HUES48 (cell line): ENCODE measurements around the gene NFRKB.
"Not testable (repeated sequence)": the region's sequence is repeated elsewhere in the genome, so short reads cannot be mapped to it uniquely, and the experiment has no call there.

Experiments used
- H3K27ac ChIP-seq: one replicate; pipeline ENCODE4 v1.7.0; 2013; ENCODE audit warnings: low read depth, low read length, inconsistent platforms
- H3K27me3 ChIP-seq: 2 replicates; pipeline ENCODE4 v1.6.1; 2013; ENCODE audit warnings: mild to moderate bottlenecking, low read length; ENCODE audit not compliant: control insufficient read depth, insufficient read depth
- H3K36me3 ChIP-seq: 2 replicates; pipeline ENCODE4 v1.6.1; 2013; ENCODE audit warnings: low read length; ENCODE audit not compliant: control insufficient read depth, insufficient read depth
- H3K4me1 ChIP-seq: 2 replicates; pipeline ENCODE4 v1.6.1; 2013; ENCODE audit warnings: mild to moderate bottlenecking, low read length; ENCODE audit not compliant: control insufficient read depth, insufficient read depth
- H3K4me3 ChIP-seq: 2 replicates; pipeline ENCODE4 v1.5.1; 2013; ENCODE audit warnings: mild to moderate bottlenecking, low read depth, low read length
- H3K9ac ChIP-seq: 2 replicates; pipeline ENCODE4 v1.6.1; 2013; ENCODE audit warnings: mild to moderate bottlenecking, low read depth, low read length, moderate library complexity
- H3K9me3 ChIP-seq: 2 replicates; pipeline ENCODE4 v1.6.1; 2013; ENCODE audit warnings: low read length; ENCODE audit not compliant: control insufficient read depth, insufficient read depth

The NFRKB gene

GRCh38 chr11:129894278-129895125 lies 876 bp downstream of the NFRKB start:
- H3K27me3 ChIP-seq: no peaks in the 10 kb centered on the region
- H3K36me3 ChIP-seq: peaks cover 48% of the 10 kb centered on the region
- peaks cover 10% of the 10 kb centered on the region; the same call in 1 of the 2 replicates for H3K4me1 ChIP-seq
- H3K4me3 ChIP-seq: peak overlapping the region; percentile 91
- peak overlapping the region; percentile 73 for H3K9ac ChIP-seq
- H3K9me3 ChIP-seq: no peaks in the 10 kb centered on the region
- H3K27ac ChIP-seq: peak overlapping the region; percentile 77

- Histone ChIP-seq H3K9ac (no peak overlapping the region), H3K4me3 (no peak overlapping the region), H3K9me3 (no peaks in the 10 kb centered on the region), H3K36me3 (peaks cover 95% of the 10 kb centered on the region), H3K4me1 (no peaks in the 10 kb centered on the region), H3K27me3 (no peaks in the 10 kb centered on the region), H3K27ac (no peak overlapping the region)
These were observed 6.9 kb downstream of the NFRKB start for GRCh38 chr11:129888451-129888850.

- no peak overlapping the region for H3K9ac ChIP-seq
- no peak overlapping the region for H3K4me3 ChIP-seq
- H3K27me3 ChIP-seq: no peaks in the 10 kb centered on the region
- no peaks in the 10 kb centered on the region for H3K9me3 ChIP-seq
- no peaks in the 10 kb centered on the region for H3K4me1 ChIP-seq
- no peak overlapping the region for H3K27ac ChIP-seq
- H3K36me3 ChIP-seq: peaks cover 98% of the 10 kb centered on the region
These were observed 10.0 kb downstream of the NFRKB start for GRCh38 chr11:129885381-129885780.

- no peak overlapping the region for H3K9ac ChIP-seq
- no peaks in the 10 kb centered on the region for H3K4me1 ChIP-seq
- H3K4me3 ChIP-seq: no peak overlapping the region
- no peaks in the 10 kb centered on the region for H3K9me3 ChIP-seq
- no peaks in the 10 kb centered on the region for H3K27me3 ChIP-seq
- H3K36me3 ChIP-seq: peaks cover 98% of the 10 kb centered on the region
- H3K27ac ChIP-seq: no peak overlapping the region
These were observed 10.8 kb downstream of the NFRKB start for GRCh38 chr11:129884581-129884980.

GRCh38 chr11:129881570-129882170 lies 13.7 kb downstream of the NFRKB start:
- no peak overlapping the region for H3K4me3 ChIP-seq
- H3K36me3 ChIP-seq: peaks cover 100% of the 10 kb centered on the region
- no peak overlapping the region for H3K27ac ChIP-seq
- no peak overlapping the region for H3K9ac ChIP-seq
- H3K27me3 ChIP-seq: no peaks in the 10 kb centered on the region
- no peaks in the 10 kb centered on the region for H3K4me1 ChIP-seq
- no peaks in the 10 kb centered on the region for H3K9me3 ChIP-seq

GRCh38 chr11:129880311-129880710 lies 15.1 kb downstream of the NFRKB start:
- no peak overlapping the region for H3K9ac ChIP-seq
- peaks cover 100% of the 10 kb centered on the region for H3K36me3 ChIP-seq
- no peaks in the 10 kb centered on the region for H3K9me3 ChIP-seq
- H3K4me1 ChIP-seq: no peaks in the 10 kb centered on the region
- no peak overlapping the region for H3K4me3 ChIP-seq
- H3K27ac ChIP-seq: no peak overlapping the region
- no peaks in the 10 kb centered on the region for H3K27me3 ChIP-seq

GRCh38 chr11:129871914-129872313 lies 23.5 kb downstream of the NFRKB start:
- Histone ChIP-seq H3K27me3 (no peaks in the 10 kb centered on the region), H3K4me3 (no peak overlapping the region), H3K4me1 (no peaks in the 10 kb centered on the region), H3K9me3 (no peaks in the 10 kb centered on the region), H3K36me3 (peaks cover 97% of the 10 kb centered on the region), H3K9ac (no peak overlapping the region), H3K27ac (no peak overlapping the region)

- not testable (repeated sequence) for H3K9ac ChIP-seq, H3K4me1 ChIP-seq, H3K27ac ChIP-seq, H3K9me3 ChIP-seq, H3K27me3 ChIP-seq, H3K4me3 ChIP-seq
- H3K36me3 ChIP-seq: peaks cover 97% of the 10 kb centered on the region
These were observed 26.8 kb downstream of the NFRKB start for GRCh38 chr11:129868626-129869025.

GRCh38 chr11:129866311-129866710 lies 29.1 kb downstream of the NFRKB start:
- no peak overlapping the region for H3K9ac ChIP-seq
- peaks cover 7% of the 10 kb centered on the region; the same call in 1 of the 2 replicates for H3K4me1 ChIP-seq
- H3K27ac ChIP-seq: no peak overlapping the region
- H3K27me3 ChIP-seq: no peaks in the 10 kb centered on the region
- H3K9me3 ChIP-seq: no peaks in the 10 kb centered on the region
- no peak overlapping the region for H3K4me3 ChIP-seq
- H3K36me3 ChIP-seq: peaks cover 87% of the 10 kb centered on the region

GRCh38 chr11:129865701-129866100 lies 29.7 kb downstream of the NFRKB start:
- Histone ChIP-seq H3K27me3 (no peaks in the 10 kb centered on the region), H3K27ac (no peak overlapping the region), H3K9ac (no peak overlapping the region), H3K4me3 (no peak overlapping the region), H3K36me3 (peaks cover 87% of the 10 kb centered on the region), H3K4me1 (peaks cover 7% of the 10 kb centered on the region; the same call in 1 of the 2 replicates), H3K9me3 (no peaks in the 10 kb centered on the region)

GRCh38 chr11:129864811-129865210 lies 30.6 kb downstream of the NFRKB start:
- H3K27me3 ChIP-seq: no peaks in the 10 kb centered on the region
- no peak overlapping the region for H3K27ac ChIP-seq
- H3K4me3 ChIP-seq: no peak overlapping the region
- H3K36me3 ChIP-seq: peaks cover 82% of the 10 kb centered on the region
- no peak overlapping the region for H3K9ac ChIP-seq
- no peaks in the 10 kb centered on the region for H3K9me3 ChIP-seq
- peaks cover 7% of the 10 kb centered on the region; the same call in 1 of the 2 replicates for H3K4me1 ChIP-seq
